Stimulated activated CD8-positive, alpha-beta memory T cell treated with anti-CD3 and anti-CD28 coated beads, Interleukin-2, amount 100 ng/mL, for 1 hour (primary cell): ENCODE measurements around the gene SNRPD3.

ENCODE experiments used
- DNase-seq, 2 donors: peaks; one replicate each; pipeline ENCODE4 v3.0.0-alpha.2; 2020; ENCODE audit warnings: low read depth in 2 of 2

Gene SNRPD3

DNA sequence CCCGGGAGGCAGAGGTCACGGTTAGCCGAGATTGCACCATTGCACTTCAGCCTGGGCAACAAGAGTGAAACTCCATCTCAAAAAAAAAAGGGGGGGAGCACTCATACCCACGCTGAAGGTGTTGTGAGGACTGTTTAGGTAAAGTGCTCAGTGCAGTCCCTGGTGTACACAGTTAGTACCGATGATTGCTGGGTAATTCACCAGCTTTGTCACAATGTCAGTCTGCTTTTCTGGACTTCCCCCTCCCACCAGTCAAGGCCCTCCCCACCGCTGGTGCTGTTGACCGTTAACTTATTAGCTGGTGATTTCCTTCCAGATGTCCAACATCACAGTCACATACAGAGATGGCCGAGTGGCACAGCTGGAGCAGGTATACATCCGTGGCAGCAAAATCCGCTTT is 11.9 kb downstream of the SNRPD3 start:
- no peak for DNase-seq

- DNase-seq = no peak
Observed at GRCh38 chr22:24571266-24571665, 15.5 kb downstream of the SNRPD3 start.

- DNase-seq = no peak
Observed at GRCh38 chr22:24576778-24577177, 21.0 kb downstream of the SNRPD3 start.

- DNase-seq = no peak
Observed at GRCh38 chr22:24578355-24579257, 22.8 kb downstream of the SNRPD3 start.

GRCh38 chr22:24579258-24579601 is 23.4 kb downstream of the SNRPD3 start:
- no peak for DNase-seq

DNA sequence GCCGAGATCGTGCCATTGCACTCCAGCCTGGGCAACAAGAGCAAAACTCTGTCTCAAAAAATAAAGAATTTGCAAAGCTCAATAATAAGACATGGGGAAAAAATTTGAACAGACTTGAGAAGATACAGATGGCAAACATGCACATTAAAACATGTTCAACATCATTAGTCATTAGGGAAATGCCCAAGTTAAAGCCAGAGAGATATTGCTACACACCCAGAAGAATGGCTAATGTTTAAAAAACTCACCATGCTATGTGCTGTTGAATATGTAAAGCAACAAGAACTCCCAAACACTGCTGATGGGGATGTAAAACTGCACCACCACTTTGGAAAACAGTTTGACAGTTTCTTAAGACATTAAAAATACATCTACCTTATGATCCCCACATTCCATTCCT is 24.5 kb downstream of the SNRPD3 start:
- DNase-seq = no peak

GRCh38 chr22:24582056-24582814 is 26.4 kb downstream of the SNRPD3 start:
- no peak for DNase-seq

GRCh38 chr22:24583221-24584165 is 27.7 kb downstream of the SNRPD3 start:
- no peak for DNase-seq

GRCh38 chr22:24584166-24584790 is 28.5 kb downstream of the SNRPD3 start:
- no peak for DNase-seq

- DNase-seq = no peak
Observed at GRCh38 chr22:24584871-24585411, 29.1 kb downstream of the SNRPD3 start.

- no peak for DNase-seq
Observed at GRCh38 chr22:24585461-24585860, 29.7 kb downstream of the SNRPD3 start.

DNA sequence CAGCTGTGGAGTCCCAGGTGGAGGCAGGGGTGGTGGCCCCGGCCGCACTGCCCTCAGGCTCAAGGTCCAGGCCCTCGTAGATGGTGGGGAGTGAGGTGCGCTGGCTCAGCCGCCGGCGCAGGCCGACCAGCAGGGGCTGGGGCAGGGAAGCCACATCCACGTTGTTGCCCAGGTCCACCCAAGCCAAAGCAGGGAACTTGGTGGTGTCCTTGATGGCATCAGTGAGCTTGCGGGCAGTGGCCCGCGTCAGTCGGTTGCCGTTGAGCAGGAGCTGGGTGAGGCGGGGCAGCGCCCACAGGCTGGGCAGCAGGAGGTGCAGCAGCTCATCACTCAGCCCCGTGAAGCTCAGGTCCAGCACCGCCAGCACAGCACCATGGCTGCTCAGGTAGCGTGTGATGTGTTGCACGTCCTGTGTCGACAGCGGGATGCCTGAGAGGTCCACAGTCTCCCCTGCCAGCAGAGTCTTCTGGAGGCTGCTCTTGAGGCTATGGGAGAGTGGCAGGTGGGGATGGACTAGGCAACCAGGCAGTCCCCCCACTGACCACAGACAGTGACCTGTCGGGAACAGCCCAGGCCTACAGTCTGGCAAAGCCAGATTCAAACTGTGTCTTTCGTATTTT is 30.2 kb downstream of the SNRPD3 start:
- no peak for DNase-seq

GRCh38 chr22:24587251-24587650 is 31.5 kb downstream of the SNRPD3 start:
- no peak for DNase-seq

GRCh38 chr22:24587948-24588347 is 32.1 kb downstream of the SNRPD3 start:
- no peak for DNase-seq

DNA sequence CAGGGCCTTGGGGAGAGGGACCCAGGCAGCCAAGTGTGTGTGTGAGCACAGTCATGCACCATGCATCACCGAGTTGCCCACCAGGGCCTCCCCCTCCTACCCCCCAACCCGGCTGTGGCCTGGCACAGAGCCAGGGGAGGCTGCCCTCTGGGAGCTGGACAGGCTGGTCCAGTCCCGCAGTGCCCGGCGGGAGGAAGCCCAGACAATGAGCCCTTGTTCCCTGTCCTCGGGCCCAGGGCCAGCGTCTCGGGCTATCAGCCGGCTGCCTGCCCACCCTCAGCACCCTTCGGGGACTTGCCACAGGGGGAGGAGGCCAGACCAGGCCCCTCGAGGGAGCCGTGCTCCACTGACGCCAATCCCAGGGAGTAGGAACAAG is 32.6 kb downstream of the SNRPD3 start:
- DNase-seq = no peak

GRCh38 chr22:24588757-24589481 is 33.1 kb downstream of the SNRPD3 start:
- DNase-seq = no peak

DNA sequence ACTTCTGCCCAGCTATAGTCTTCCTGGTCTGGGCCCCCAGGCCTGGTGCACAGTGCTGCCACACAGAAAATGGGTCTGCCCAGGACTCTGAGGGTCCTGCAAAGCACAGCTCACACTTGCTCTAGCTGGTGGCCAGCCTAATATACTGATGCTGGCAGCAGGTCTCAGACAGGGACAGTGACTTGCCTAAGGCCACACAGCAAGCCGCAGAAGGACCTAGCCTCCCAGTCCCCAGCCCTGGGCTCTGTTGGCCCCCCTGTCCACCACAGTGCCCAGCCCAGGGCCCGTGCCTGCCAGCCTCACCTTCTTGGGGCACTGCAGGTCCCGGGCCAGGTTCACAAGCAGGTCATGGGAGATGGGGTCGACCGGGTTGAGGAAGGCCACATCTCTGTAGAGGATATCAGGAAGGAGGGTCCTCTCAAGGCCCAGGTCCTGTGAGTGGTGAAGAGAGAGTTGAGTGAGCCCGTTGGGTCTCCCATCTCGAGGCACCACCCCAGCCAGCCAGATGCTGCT is 33.8 kb downstream of the SNRPD3 start:
- no peak for DNase-seq

GRCh38 chr22:24590596-24591173 is 34.9 kb downstream of the SNRPD3 start:
- no peak for DNase-seq

DNA sequence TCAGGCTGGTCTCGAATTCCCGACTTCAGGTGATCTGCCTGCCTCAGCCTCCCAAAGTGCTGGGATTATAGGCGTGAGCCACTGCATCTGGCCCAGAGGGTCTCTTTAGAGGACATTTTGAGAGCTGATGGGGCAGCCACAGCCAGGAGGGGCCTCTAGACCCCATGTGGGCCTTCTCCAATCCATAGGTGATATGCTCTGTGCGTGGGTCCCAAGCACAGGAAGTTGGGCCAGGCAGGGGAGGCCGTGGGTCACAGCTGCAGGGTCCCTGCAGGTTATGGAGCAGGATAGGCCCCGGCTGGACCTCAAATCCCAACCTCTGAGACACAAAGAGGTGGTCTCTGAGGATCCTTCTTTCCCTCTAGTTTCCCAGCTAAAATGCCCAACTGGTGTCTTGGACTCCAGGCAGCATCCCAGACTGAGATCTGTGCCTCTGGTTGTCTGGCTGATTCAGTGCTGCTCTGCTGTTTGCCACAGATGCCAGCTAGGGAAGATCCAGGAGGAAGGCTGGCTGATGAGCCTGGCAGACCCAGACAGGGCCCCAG is 35.6 kb downstream of the SNRPD3 start:
- DNase-seq = no peak
